ENCODE results near the gene MAGEB17.

MAGEB17 gene

GRCh38 chrX:16167181-16167580 lies at the start of gene MAGEB17:
TSS of gene MAGEB17 (plus strand) at chrX:16167481. CDS start at chrX:16170383, 2,902 bp downstream.
- H3K27me3 ChIP-seq (ENCODE audit: control insufficient read depth in 2 of 2, insufficient read depth in 2 of 2, low read length in 2 of 2): no peaks in the 10 kb centered on the region
- H3K4me3 ChIP-seq (ENCODE audit: low read length in 2 of 2): no peak within 1 kb of the TSS
- no peaks in the 10 kb centered on the region for H3K36me3 ChIP-seq (ENCODE audit: control insufficient read depth in 2 of 2, insufficient read depth in 2 of 2, low read length in 2 of 2)
- H3K9me3 ChIP-seq (ENCODE audit: control insufficient read depth in 2 of 2, low read length in 2 of 2): no peaks in the 10 kb centered on the region
- H3K9ac ChIP-seq (ENCODE audit: low read depth in 1 of 2, low read length in 2 of 2): no peak within 1 kb of the TSS
- H3K27ac ChIP-seq (ENCODE audit: low read depth in 2 of 2, low read length in 2 of 2): no peak within 1 kb of the TSS
- H3K4me1 ChIP-seq (ENCODE audit: control insufficient read depth in 2 of 2, insufficient read depth in 2 of 2, low read length in 2 of 2): no peaks in the 10 kb centered on the region

- Histone ChIP-seq H3K36me3 (ENCODE audit: control insufficient read depth in 2 of 2, insufficient read depth in 2 of 2, low read length in 2 of 2) (no peaks in the 10 kb centered on the region), H3K27ac (ENCODE audit: low read depth in 2 of 2, low read length in 2 of 2) (no peak overlapping the region), H3K4me1 (ENCODE audit: control insufficient read depth in 2 of 2, insufficient read depth in 2 of 2, low read length in 2 of 2) (no peaks in the 10 kb centered on the region), H3K9me3 (ENCODE audit: control insufficient read depth in 2 of 2, low read length in 2 of 2) (no peaks in the 10 kb centered on the region), H3K4me3 (ENCODE audit: low read length in 2 of 2) (no peak overlapping the region), H3K9ac (ENCODE audit: low read depth in 1 of 2, low read length in 2 of 2) (no peak overlapping the region), H3K27me3 (ENCODE audit: control insufficient read depth in 2 of 2, insufficient read depth in 2 of 2, low read length in 2 of 2) (peaks cover 8 to 11% of the 10 kb centered on the region in 2 donors)
Measured at GRCh38 chrX:16119353-16120220, 47.7 kb upstream of the MAGEB17 start.

GRCh38 chrX:16120431-16120830 lies 46.9 kb upstream of the MAGEB17 start:
- Histone ChIP-seq H3K4me1 (ENCODE audit: control insufficient read depth in 2 of 2, insufficient read depth in 2 of 2, low read length in 2 of 2) (no peaks in the 10 kb centered on the region), H3K27ac (ENCODE audit: low read depth in 2 of 2, low read length in 2 of 2) (no peak overlapping the region), H3K9ac (ENCODE audit: low read depth in 1 of 2, low read length in 2 of 2) (no peak overlapping the region), H3K9me3 (ENCODE audit: control insufficient read depth in 2 of 2, low read length in 2 of 2) (no peaks in the 10 kb centered on the region), H3K27me3 (ENCODE audit: control insufficient read depth in 2 of 2, insufficient read depth in 2 of 2, low read length in 2 of 2) (peaks cover 8 to 10% of the 10 kb centered on the region in 2 donors), H3K4me3 (ENCODE audit: low read length in 2 of 2) (no peak overlapping the region), H3K36me3 (ENCODE audit: control insufficient read depth in 2 of 2, insufficient read depth in 2 of 2, low read length in 2 of 2) (no peaks in the 10 kb centered on the region)

- H3K4me3 ChIP-seq (ENCODE audit: low read length in 2 of 2): no peak within 1 kb of the TSS
- H3K9ac ChIP-seq (ENCODE audit: low read depth in 1 of 2, low read length in 2 of 2): no peak within 1 kb of the TSS
- H3K27me3 ChIP-seq (ENCODE audit: control insufficient read depth in 2 of 2, insufficient read depth in 2 of 2, low read length in 2 of 2): peaks cover 8 to 15% of the 10 kb centered on the region in 2 donors
- no peaks in the 10 kb centered on the region for H3K9me3 ChIP-seq (ENCODE audit: control insufficient read depth in 2 of 2, low read length in 2 of 2)
- H3K36me3 ChIP-seq (ENCODE audit: control insufficient read depth in 2 of 2, insufficient read depth in 2 of 2, low read length in 2 of 2): no peaks in the 10 kb centered on the region
- H3K4me1 ChIP-seq (ENCODE audit: control insufficient read depth in 2 of 2, insufficient read depth in 2 of 2, low read length in 2 of 2): no peaks in the 10 kb centered on the region
- H3K27ac ChIP-seq (ENCODE audit: low read depth in 2 of 2, low read length in 2 of 2): no peak within 1 kb of the TSS
Measured at GRCh38 chrX:16123222-16123786, 44.0 kb upstream of the MAGEB17 start, which contains the start of gene GRPR. TSS of gene GRPR (plus strand) at chrX:16123565. CDS start at chrX:16123954, 389 bp downstream.

- Histone ChIP-seq H3K36me3 (ENCODE audit: control insufficient read depth in 2 of 2, insufficient read depth in 2 of 2, low read length in 2 of 2) (no peaks in the 10 kb centered on the region), H3K27ac (ENCODE audit: low read depth in 2 of 2, low read length in 2 of 2) (no peak overlapping the region), H3K27me3 (ENCODE audit: control insufficient read depth in 2 of 2, insufficient read depth in 2 of 2, low read length in 2 of 2) (peaks cover 8 to 15% of the 10 kb centered on the region in 2 donors), H3K9ac (ENCODE audit: low read depth in 1 of 2, low read length in 2 of 2) (no peak overlapping the region), H3K4me3 (ENCODE audit: low read length in 2 of 2) (no peak overlapping the region), H3K9me3 (ENCODE audit: control insufficient read depth in 2 of 2, low read length in 2 of 2) (no peaks in the 10 kb centered on the region), H3K4me1 (ENCODE audit: control insufficient read depth in 2 of 2, insufficient read depth in 2 of 2, low read length in 2 of 2) (no peaks in the 10 kb centered on the region)
Measured at GRCh38 chrX:16124201-16124600, 43.1 kb upstream of the MAGEB17 start.

GRCh38 chrX:16125520-16126149 lies 41.6 kb upstream of the MAGEB17 start:
- H3K27ac ChIP-seq (ENCODE audit: low read depth in 2 of 2, low read length in 2 of 2): no peak overlapping the region
- no peak overlapping the region for H3K4me3 ChIP-seq (ENCODE audit: low read length in 2 of 2)
- no peak overlapping the region for H3K9ac ChIP-seq (ENCODE audit: low read depth in 1 of 2, low read length in 2 of 2)
- H3K36me3 ChIP-seq (ENCODE audit: control insufficient read depth in 2 of 2, insufficient read depth in 2 of 2, low read length in 2 of 2): no peaks in the 10 kb centered on the region
- no peaks in the 10 kb centered on the region for H3K4me1 ChIP-seq (ENCODE audit: control insufficient read depth in 2 of 2, insufficient read depth in 2 of 2, low read length in 2 of 2)
- no peaks in the 10 kb centered on the region for H3K9me3 ChIP-seq (ENCODE audit: control insufficient read depth in 2 of 2, low read length in 2 of 2)
- H3K27me3 ChIP-seq (ENCODE audit: control insufficient read depth in 2 of 2, insufficient read depth in 2 of 2, low read length in 2 of 2): peaks cover 8 to 15% of the 10 kb centered on the region in 2 donors

- Histone ChIP-seq H3K9ac (ENCODE audit: low read depth in 1 of 2, low read length in 2 of 2) (no peak overlapping the region), H3K9me3 (ENCODE audit: control insufficient read depth in 2 of 2, low read length in 2 of 2) (no peaks in the 10 kb centered on the region), H3K4me3 (ENCODE audit: low read length in 2 of 2) (no peak overlapping the region), H3K27me3 (ENCODE audit: control insufficient read depth in 2 of 2, insufficient read depth in 2 of 2, low read length in 2 of 2) (peaks cover 0 to 7% of the 10 kb centered on the region in 2 donors), H3K27ac (ENCODE audit: low read depth in 2 of 2, low read length in 2 of 2) (no peak overlapping the region), H3K36me3 (ENCODE audit: control insufficient read depth in 2 of 2, insufficient read depth in 2 of 2, low read length in 2 of 2) (no peaks in the 10 kb centered on the region), H3K4me1 (ENCODE audit: control insufficient read depth in 2 of 2, insufficient read depth in 2 of 2, low read length in 2 of 2) (no peaks in the 10 kb centered on the region)
Measured at GRCh38 chrX:16130707-16131106, 36.6 kb upstream of the MAGEB17 start.

GRCh38 chrX:16134936-16135335 lies 32.3 kb upstream of the MAGEB17 start:
- no peak overlapping the region for H3K9ac ChIP-seq (ENCODE audit: low read depth in 1 of 2, low read length in 2 of 2)
- H3K27ac ChIP-seq (ENCODE audit: low read depth in 2 of 2, low read length in 2 of 2): no peak overlapping the region
- no peaks in the 10 kb centered on the region for H3K36me3 ChIP-seq (ENCODE audit: control insufficient read depth in 2 of 2, insufficient read depth in 2 of 2, low read length in 2 of 2)

GRCh38 chrX:16136080-16136479 lies 31.2 kb upstream of the MAGEB17 start:
- Histone ChIP-seq H3K27ac (ENCODE audit: low read depth in 2 of 2, low read length in 2 of 2) (no peak overlapping the region), H3K36me3 (ENCODE audit: control insufficient read depth in 2 of 2, insufficient read depth in 2 of 2, low read length in 2 of 2) (no peaks in the 10 kb centered on the region), H3K4me3 (ENCODE audit: low read length in 2 of 2) (no peak overlapping the region), H3K4me1 (ENCODE audit: control insufficient read depth in 2 of 2, insufficient read depth in 2 of 2, low read length in 2 of 2) (no peaks in the 10 kb centered on the region), H3K27me3 (ENCODE audit: control insufficient read depth in 2 of 2, insufficient read depth in 2 of 2, low read length in 2 of 2) (peaks cover 3 to 5% of the 10 kb centered on the region in 2 donors), H3K9me3 (ENCODE audit: control insufficient read depth in 2 of 2, low read length in 2 of 2) (no peaks in the 10 kb centered on the region), H3K9ac (ENCODE audit: low read depth in 1 of 2, low read length in 2 of 2) (no peak overlapping the region)

More at GRCh38 chrX:16134936-16135335, 32.3 kb upstream of the MAGEB17 start:
- H3K9me3 ChIP-seq (ENCODE audit: control insufficient read depth in 2 of 2, low read length in 2 of 2): no peaks in the 10 kb centered on the region
- no peak overlapping the region for H3K4me3 ChIP-seq (ENCODE audit: low read length in 2 of 2)
- no peaks in the 10 kb centered on the region for H3K4me1 ChIP-seq (ENCODE audit: control insufficient read depth in 2 of 2, insufficient read depth in 2 of 2, low read length in 2 of 2)
- peaks cover 0 to 3% of the 10 kb centered on the region in 2 donors for H3K27me3 ChIP-seq (ENCODE audit: control insufficient read depth in 2 of 2, insufficient read depth in 2 of 2, low read length in 2 of 2)

All from mucosa of rectum (tissue), 2 donors.